WTC11 (cell line): ENCODE measurements around the gene AKT2. TPM values are rescaled to one million over a fixed set of nuclear protein-coding genes. Genes with fewer than 3 reads are reported as not detected.

Source experiments
- ATAC-seq: fragments of 200-7000 bp; cut with Tn5 transposase; 2 replicates; pipeline ENCODE4 v1.10.0; 2021; ENCODE audit warnings: mild to moderate bottlenecking, moderate library complexity
- CTCF ChIA-PET: fragments of 300-600 bp; sonication (Branson Sonifier 250); formaldehyde crosslinking; loops from one replicate; lab custom pipeline; 2021; ENCODE audit warnings: antibody characterized with exemption; lab: Charles Lee
- POLR2A ChIA-PET: fragments of 350-600 bp; sonication (Branson Sonifier 250); formaldehyde crosslinking; loops from one replicate; lab custom pipeline; 2021; ENCODE audit warnings: antibody characterized with exemption; lab: Charles Lee
- DNase-seq: peaks from one replicate; pipeline ENCODE4 v3.0.0; 2021; ENCODE audit warnings: low spot score
- H3K27ac Mint-ChIP-seq: 2 replicates; pipeline ENCODE4 v1.8.0; 2021; ENCODE audit warnings: mixed read lengths
- H3K27me3 Mint-ChIP-seq: 2 replicates; pipeline ENCODE4 v1.8.0; 2021; ENCODE audit warnings: low read depth, mild to moderate bottlenecking, moderate library complexity, mixed read lengths
- H3K36me3 Mint-ChIP-seq: 2 replicates; pipeline ENCODE4 v1.8.0; 2021; ENCODE audit warnings: mixed read lengths
- H3K4me1 Mint-ChIP-seq: 2 replicates; pipeline ENCODE4 v1.8.0; 2022; ENCODE audit warnings: mixed read lengths
- H3K4me3 Mint-ChIP-seq: 2 replicates; pipeline ENCODE4 v1.8.0; 2021; ENCODE audit warnings: mild to moderate bottlenecking, moderate library complexity, mixed read lengths
- H3K9me3 Mint-ChIP-seq: 2 replicates; pipeline ENCODE4 v1.8.0; 2021; ENCODE audit warnings: mixed read lengths
- ELF4 ChIP-seq: sonication (generic); formaldehyde crosslinking; IDR thresholded peaks from 2 replicates; pipeline ENCODE4 v1.8.1; 2022; ENCODE audit warnings: low read depth, mild to moderate bottlenecking, moderate library complexity, missing genetic modification reagents
- EMX1 ChIP-seq: fragments of 250-450 bp; sonication (Bioruptor Pico); IDR thresholded peaks from 2 replicates; pipeline ENCODE4 v1.8.0; 2021; ENCODE audit warnings: mild to moderate bottlenecking
- IRF1 ChIP-seq: sonication (generic); formaldehyde crosslinking; IDR thresholded peaks from 2 replicates; pipeline ENCODE4 v1.8.0; 2023; ENCODE audit warnings: missing genetic modification reagents
- PRDM15 ChIP-seq: sonication (generic); formaldehyde crosslinking; IDR thresholded peaks from 2 replicates; pipeline ENCODE4 v1.8.0; 2022; ENCODE audit warnings: missing genetic modification reagents
- total RNA-seq: library from RNA; stranded (reverse); gene quantifications from 3 replicates; pipeline ENCODE4 v1.2.3, GENCODE V29; 2021
- TF ChIP-seq, protein P1 (sequence below): sonication (generic); formaldehyde crosslinking; IDR thresholded peaks from 2 replicates; pipeline ENCODE4 v1.8.0; 2022; ENCODE audit warnings: mild to moderate bottlenecking, missing genetic modification reagents
- TF ChIP-seq, protein P2 (sequence below): sonication (generic); formaldehyde crosslinking; IDR thresholded peaks from 2 replicates; pipeline ENCODE4 v1.8.1; 2023; ENCODE audit warnings: mild to moderate bottlenecking, missing genetic modification reagents
- TF ChIP-seq, protein P3 (sequence below): fragments of 250-450 bp; sonication (Bioruptor Pico); conservative IDR thresholded peaks from 2 replicates; pipeline ENCODE4 v1.9.0; 2021; ENCODE audit warnings: mild to moderate bottlenecking
- TF ChIP-seq, protein P4 (sequence below): sonication (generic); formaldehyde crosslinking; IDR thresholded peaks from 2 replicates; pipeline ENCODE4 v1.8.1; 2023; ENCODE audit warnings: mild to moderate bottlenecking, missing genetic modification reagents
- TF ChIP-seq, protein P5 (sequence below): sonication (generic); formaldehyde crosslinking; IDR thresholded peaks from 2 replicates; pipeline ENCODE4 v1.8.0; 2022; ENCODE audit warnings: mild to moderate bottlenecking, missing genetic modification reagents

Gene AKT2
- total RNA-seq, 1 experiment from 2014 or later: 156 TPM

GRCh38 chr19:40224342-40225150 lies 60.6 kb downstream of the AKT2 start:
- no peak for ATAC-seq
- peaks cover 17% of the 10 kb centered on the region for H3K4me1 Mint-ChIP-seq
- peaks cover 60% of the 10 kb centered on the region for H3K27me3 Mint-ChIP-seq
- H3K27ac Mint-ChIP-seq: no peak overlapping the region
- peaks cover 3% of the 10 kb centered on the region; the same call in 1 of the 2 replicates for H3K36me3 Mint-ChIP-seq
- no peak overlapping the region for H3K4me3 Mint-ChIP-seq
- peaks cover 5% of the 10 kb centered on the region for H3K9me3 Mint-ChIP-seq
- ChIA-PET POLR2A (no interaction called here), CTCF (interaction anchor here (1.1 to 3.5 kb wide), 3 partner anchors 7 to 81 kb away, joined by 3 to 17 read pairs (median 6); partner anchors contain the start of gene TTC9B)
- DNase-seq: no peak
- no peak for TF ChIP-seq EMX1

DNA sequence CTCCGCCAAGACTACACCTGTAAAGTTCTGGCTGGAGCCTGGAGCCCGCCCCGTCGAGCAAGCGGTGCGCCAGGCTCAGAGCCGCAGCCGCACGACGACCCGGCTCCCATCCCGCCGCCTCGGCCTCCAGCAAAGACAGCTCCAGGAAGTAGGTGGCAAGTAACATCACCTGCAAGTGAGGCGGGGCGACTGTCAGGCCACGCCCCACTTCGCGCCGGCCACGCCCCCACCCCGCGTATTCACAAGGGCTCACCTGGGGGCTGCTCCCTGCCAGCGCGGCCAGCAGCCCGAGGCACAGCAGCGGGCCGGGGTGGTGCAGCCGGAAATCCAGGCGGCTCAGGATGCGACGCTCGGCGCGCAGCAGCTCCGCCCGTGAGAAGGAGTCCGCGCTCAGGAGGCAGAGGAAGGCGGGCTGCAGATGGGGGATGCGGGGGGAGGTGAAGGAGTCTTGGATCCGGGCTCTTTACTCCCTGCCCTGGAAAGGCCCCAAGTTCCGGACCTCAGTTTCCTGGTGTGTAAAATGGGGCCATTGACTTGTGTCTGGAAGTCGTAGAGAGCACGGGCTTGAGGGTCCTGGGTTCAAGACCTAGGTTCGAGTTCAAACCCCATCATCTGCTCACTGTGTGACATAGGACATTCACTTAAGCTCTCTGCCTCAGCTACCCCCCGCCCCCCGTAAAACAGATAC lies 61.9 kb downstream of the AKT2 start:
- ChIA-PET POLR2A (no interaction called here), CTCF (interaction anchor here (0.7 to 1.7 kb wide), 9 partner anchors 8 to 190 kb away, joined by 3 to 9 read pairs (median 4); partner anchors contain the start of genes AKT2, MAP3K10 and PRX)
- peak; percentile 63 for ATAC-seq
- Mint-ChIP-seq H3K4me3 (peak overlapping the region; percentile 35; the same call in 1 of the 2 replicates), H3K36me3 (peaks cover 3% of the 10 kb centered on the region; the same call in 1 of the 2 replicates), H3K27ac (no peak overlapping the region), H3K9me3 (peaks cover 5% of the 10 kb centered on the region)
- TF ChIP-seq, protein P1, sequence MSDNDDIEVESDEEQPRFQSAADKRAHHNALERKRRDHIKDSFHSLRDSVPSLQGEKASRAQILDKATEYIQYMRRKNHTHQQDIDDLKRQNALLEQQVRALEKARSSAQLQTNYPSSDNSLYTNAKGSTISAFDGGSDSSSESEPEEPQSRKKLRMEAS: peak; percentile 45; the same call in 1 of the 2 replicates
- TF ChIP-seq, protein P2, sequence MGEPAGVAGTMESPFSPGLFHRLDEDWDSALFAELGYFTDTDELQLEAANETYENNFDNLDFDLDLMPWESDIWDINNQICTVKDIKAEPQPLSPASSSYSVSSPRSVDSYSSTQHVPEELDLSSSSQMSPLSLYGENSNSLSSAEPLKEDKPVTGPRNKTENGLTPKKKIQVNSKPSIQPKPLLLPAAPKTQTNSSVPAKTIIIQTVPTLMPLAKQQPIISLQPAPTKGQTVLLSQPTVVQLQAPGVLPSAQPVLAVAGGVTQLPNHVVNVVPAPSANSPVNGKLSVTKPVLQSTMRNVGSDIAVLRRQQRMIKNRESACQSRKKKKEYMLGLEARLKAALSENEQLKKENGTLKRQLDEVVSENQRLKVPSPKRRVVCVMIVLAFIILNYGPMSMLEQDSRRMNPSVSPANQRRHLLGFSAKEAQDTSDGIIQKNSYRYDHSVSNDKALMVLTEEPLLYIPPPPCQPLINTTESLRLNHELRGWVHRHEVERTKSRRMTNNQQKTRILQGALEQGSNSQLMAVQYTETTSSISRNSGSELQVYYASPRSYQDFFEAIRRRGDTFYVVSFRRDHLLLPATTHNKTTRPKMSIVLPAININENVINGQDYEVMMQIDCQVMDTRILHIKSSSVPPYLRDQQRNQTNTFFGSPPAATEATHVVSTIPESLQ (CRISPR knock-in tag): no peak
- TF ChIP-seq PRDM15 (0 out of 2 replicates have a peak, but pooled peaks have one; percentile 9), IRF1 (CRISPR knock-in tag) (0 out of 2 replicates have a peak, but pooled peaks have one; percentile 20), ELF4 (no peak)
- TF ChIP-seq, protein P3, sequence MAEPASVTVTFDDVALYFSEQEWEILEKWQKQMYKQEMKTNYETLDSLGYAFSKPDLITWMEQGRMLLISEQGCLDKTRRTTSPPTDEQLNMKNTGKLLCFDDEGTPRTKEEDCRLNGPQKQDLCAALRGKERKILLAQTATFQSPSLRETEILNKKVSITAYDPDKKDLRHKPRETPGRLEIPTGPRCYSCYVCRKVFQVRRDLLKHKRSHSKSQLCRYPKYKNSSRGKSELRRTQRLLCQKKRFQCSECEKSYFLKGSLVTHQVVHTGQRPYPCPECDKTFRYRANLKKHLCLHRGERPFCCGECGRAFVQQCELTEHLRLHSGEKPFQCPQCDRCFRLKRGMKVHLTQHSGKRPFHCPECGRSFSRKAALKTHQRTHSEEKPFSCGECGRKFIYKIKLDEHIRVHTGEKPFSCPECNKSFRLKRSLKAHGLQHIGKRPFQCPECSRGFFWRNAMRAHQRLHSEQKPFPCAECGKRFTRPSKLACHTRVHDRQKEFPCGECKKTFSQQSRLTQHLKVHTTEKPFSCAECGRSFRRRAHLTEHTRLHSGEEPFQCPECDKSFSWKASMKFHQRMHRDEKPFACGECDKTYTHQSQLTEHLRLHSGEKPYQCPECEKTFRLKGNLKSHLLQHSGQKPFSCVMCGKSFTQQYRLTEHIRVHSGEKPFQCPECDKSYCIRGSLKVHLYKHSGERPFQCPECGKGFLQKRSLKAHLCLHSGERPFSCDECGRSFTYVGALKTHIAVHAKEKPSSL: no peak
- TF ChIP-seq, protein P4, sequence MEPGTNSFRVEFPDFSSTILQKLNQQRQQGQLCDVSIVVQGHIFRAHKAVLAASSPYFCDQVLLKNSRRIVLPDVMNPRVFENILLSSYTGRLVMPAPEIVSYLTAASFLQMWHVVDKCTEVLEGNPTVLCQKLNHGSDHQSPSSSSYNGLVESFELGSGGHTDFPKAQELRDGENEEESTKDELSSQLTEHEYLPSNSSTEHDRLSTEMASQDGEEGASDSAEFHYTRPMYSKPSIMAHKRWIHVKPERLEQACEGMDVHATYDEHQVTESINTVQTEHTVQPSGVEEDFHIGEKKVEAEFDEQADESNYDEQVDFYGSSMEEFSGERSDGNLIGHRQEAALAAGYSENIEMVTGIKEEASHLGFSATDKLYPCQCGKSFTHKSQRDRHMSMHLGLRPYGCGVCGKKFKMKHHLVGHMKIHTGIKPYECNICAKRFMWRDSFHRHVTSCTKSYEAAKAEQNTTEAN (CRISPR knock-in tag): no peak
- TF ChIP-seq, protein P5, sequence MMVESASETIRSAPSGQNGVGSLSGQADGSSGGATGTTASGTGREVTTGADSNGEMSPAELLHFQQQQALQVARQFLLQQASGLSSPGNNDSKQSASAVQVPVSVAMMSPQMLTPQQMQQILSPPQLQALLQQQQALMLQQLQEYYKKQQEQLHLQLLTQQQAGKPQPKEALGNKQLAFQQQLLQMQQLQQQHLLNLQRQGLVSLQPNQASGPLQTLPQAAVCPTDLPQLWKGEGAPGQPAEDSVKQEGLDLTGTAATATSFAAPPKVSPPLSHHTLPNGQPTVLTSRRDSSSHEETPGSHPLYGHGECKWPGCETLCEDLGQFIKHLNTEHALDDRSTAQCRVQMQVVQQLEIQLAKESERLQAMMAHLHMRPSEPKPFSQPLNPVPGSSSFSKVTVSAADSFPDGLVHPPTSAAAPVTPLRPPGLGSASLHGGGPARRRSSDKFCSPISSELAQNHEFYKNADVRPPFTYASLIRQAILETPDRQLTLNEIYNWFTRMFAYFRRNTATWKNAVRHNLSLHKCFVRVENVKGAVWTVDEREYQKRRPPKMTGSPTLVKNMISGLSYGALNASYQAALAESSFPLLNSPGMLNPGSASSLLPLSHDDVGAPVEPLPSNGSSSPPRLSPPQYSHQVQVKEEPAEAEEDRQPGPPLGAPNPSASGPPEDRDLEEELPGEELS (CRISPR knock-in tag): peak; percentile 70; the same call in 1 of the 2 replicates
- TF ChIP-seq, all 79 proteins: peak for 4
- H3K4me1 Mint-ChIP-seq: peaks cover 16% of the 10 kb centered on the region
- H3K27me3 Mint-ChIP-seq: peaks cover 69% of the 10 kb centered on the region
- DNase-seq: peak; percentile 93
